GM21825 (cell line): ENCODE measurements around the gene ST7.
"Not testable (repeated sequence)": the region's sequence is repeated elsewhere in the genome, so short reads cannot be mapped to it uniquely, and the experiment has no call there.

ENCODE experiments used
- ATAC-seq: cut with Tn5 transposase; IDR thresholded peaks from one replicate; pipeline ENCODE4 v1.9.1; 2021; ENCODE audit warnings: mild to moderate bottlenecking, moderate library complexity; ENCODE audit not compliant: unreplicated experiment

Gene ST7

DNA sequence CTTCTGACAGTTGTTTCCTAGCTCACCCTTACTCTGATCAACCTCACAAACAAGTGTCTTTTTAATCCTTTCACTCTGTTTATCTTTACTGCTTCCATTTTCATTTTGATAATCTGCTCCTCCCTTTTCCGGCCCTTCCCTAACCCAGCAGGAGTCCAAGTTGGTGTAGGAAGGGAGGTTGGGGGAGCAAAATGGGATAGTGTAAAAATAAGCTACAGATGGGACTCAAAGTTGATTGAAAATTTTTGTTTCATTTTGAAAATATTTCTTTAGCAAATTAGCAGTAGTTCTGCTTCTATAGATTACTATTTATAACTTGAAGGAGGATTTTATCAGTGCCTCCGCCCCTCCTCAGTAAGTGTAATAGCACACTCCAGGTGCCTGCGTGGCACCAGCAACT is 257.6 kb downstream of the ST7 start:
- no peak for ATAC-seq

DNA sequence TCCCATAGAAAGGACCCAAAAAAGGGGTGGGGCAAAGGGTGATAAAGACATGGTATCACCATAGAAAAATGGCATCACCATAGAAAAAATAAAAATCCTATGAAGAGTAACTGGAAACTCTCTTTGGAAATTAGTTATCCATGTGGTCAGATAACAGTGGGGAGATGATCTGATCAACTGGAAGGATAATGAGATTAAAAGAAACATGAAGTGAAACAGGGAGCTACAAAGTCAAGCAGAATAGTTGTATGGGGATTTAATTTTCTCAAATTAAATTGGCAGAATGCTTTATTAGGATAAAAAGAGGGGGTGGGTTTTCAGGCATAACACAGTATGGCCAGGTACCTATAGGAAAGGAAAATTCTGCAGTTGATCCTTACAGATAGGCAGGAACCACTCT is 258.3 kb downstream of the ST7 start:
- no peak for ATAC-seq

DNA sequence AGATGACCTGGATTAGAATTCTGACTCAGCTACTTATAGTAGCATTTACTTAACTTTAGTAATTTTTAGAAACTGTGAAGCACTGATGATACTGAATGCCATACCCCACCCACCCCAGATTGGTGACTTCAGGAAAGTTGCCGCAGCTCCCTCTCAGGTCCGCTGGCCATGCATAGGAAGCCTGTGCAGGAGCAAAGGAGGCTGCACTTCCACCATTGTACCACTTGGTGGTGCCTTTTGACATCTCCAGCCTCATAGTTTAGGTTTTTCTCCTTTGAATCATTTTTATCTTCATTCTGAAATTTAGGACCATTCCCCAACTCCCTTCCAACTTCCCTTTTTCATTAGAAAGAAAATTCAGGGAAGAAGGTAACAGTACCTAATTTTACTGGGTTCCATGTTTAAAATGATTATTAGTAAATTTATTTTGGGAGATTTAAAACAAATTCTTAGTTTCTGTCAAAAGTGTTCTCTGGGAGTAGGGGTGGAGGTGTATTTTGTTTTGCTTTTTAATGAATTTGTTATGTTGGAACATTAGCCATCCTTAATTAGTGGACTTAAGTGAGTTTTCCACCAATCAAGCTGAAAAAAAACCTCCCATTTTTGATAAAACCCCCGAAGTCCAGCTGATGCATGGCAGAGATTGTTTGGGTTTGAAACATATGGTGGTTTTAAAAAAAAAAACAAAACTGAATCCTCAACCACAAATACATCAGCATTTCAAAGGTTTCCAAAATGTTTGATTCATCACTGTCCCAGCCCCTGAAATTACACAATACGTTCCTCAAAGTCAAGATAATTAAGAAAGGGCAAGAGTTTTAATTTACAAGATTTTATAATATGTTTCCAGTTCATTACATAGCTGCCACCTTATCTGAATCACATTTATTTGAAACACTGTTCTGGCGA is 259.9 kb downstream of the ST7 start:
- ATAC-seq: peak; percentile 87

DNA sequence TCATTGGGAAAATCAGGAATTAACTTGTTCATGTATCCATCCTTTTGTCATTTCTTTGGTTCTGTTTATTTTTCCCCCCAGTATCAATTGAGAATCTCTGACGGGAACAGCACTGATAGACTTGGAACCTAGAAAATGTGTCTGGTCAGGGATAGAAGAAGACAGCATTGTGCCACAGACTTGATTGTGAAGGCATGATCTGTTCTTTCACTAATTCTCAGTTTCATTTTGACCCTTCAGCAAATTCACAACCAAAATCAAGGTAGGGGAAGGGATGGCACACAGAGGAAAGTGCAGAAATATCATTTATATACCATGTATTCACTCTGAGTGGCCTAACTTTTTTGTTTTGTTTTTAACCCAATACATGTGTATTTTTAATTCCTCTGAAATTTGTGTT is 262.7 kb downstream of the ST7 start:
- no peak for ATAC-seq

DNA sequence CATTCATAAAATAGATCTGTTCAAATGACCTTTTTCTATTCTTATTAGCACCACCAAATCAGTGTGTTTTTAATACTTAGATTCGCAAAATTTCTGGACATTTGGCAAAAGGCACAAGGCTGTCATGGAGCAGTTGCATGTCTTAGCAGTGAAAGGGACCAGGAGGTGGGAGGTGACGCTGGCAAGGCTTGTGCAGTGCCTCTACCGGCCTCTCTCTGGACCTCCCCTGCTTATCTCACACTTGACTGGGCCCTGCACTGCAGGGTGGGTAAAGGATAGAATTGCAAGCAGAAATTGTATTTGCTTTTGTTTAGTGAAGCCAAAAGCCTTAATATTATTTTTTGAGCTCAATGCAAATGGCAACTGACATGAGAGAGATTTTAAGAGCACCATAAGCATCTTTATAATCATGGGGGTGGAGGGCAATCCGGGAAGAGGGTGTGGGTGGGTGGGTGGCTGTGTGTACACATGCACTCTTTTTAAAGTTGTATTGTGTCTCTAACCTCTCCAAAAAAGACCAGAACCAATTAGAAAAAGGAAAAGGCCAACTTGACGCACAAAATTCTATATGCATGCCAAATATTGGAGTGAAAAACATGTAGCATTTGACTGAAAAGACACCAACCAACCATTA is 263.3 kb downstream of the ST7 start:
- ATAC-seq: no peak

DNA sequence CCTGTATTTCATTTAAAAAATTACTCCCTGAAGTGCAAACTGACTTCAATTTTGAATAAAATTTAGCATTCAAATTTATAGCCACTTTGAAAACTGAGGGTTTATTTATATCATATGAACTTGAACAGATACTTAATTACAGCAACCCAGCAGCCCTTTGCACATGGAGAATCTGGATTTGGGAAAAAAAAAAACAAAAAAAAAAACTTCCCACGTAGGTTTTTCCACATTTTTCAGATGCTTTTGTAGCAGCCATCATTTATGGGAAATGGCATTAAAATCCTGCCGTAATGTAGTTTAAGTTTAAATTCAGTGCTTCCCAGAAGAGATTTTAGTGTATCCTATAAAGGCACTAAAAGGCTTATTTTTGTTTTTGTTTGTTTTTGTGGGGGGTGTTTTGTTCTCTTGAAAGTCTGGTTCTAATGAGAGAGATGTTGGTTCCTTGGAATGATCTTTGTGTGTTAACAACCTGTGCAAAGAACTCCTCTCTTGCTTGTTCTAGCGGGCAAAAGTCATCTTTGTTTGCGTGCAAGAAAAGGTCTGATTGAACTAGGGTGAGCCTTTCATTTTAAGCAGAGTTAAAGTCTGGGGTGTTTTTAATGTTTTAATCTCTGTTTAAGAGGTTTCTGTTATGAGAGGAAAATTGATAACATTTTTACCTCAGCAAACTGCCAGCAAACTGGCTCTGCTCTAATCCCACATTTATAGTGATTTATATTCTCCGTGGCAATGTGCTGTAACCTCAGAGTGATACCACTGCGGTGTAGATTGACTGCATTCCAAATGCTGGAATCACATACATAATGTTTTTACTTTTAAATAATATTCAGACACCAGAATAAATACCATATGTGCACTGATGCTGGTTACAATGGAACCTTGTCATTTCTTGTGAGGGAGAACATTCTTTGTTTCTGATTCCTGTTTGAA is 264.1 kb downstream of the ST7 start:
- no peak for ATAC-seq

DNA sequence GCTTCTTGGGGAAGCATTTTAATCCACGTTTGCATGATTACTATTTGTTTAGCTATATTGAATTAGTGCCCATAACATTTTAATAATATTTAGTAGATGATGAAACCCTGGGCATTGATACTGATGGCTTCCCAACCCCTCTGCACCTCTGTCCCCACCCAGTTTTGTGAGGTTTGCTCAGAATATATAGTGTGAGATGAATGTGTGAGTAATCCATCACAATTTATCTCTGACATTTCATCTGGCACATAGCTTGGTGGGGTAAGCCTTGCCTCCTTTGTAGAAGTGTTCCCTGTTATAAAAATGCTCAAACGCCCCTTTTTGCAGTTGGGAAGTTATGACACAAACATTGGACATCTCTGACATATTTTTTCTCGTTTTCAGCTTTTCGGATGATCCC is 265.4 kb downstream of the ST7 start:
- ATAC-seq: no peak

DNA sequence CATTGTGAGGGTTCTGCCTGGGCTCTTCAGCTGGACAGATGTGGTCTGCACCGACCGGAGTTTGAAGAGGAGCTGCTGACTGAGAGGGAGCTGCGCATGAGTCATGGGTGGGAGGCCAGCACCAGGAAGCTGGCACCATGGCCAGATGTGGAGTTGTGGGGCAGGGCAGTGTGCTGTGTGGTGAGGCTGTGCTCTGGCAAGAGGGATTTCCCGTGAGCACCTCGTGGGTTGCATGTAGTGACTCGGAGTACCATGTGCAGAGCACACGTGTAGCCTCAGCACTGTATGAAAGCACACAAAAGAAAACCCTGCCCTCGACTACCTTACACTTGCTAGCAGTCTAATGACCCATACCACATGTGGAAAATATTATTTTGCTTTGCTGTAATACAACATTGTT is 266.2 kb downstream of the ST7 start:
- ATAC-seq: no peak

DNA sequence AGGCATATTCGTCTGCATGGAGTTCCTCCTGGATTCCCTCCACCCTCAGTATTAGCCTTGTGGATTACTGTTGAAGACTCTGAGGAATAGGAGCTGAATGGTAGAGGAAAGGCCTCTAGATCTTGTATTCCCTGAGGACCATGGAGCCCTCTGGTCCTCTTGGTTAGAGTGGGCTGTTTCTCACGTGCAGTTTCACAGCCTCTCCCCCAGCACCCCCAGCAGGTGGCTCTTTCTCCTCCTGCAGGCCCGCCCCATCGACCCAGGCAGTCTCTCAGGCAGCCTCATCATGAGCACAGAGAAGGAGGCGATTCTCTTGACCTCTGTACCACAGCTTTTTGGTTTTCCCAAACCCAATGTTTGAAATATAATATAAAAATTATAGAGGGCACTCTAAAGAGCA is 267.5 kb downstream of the ST7 start:
- no peak for ATAC-seq

DNA sequence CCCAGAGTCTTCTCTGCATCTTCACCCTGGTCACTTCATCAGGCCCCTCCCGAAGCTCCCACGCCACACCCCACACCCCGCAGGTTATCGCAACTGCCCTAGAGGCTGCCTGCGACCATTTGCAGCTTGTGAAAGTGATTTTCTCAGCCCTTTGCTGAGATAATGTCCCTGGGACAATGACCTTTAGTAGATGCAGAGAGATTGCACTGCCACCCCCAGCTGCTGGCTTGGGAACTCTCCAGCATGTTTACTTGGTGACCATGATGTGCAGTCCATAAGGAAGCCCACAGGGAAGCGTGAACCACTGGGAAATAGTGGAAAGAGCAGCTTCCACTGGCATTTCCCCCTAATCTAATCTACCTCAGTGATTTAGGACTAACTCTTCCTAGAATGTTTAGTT is 272.2 kb downstream of the ST7 start:
- no peak for ATAC-seq

DNA sequence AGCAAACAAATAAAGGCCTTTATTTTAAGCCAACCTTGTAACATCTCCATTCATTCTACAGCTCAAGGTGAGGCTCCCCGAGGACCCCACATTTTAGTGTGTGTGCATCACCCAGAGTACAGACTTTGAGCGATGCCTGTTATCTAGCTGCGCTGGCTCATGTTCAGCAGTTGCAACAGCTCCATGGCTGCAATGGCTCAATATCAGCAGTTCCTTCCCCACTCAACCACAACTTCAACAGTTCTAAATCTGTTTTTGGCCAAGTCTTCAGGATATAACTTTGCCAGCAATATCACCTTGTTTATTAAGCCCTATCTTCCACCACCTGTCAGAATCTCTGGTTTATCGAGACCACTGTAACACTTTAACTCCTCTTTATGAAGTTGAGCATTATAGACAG is 273.8 kb downstream of the ST7 start:
- no peak for ATAC-seq

DNA sequence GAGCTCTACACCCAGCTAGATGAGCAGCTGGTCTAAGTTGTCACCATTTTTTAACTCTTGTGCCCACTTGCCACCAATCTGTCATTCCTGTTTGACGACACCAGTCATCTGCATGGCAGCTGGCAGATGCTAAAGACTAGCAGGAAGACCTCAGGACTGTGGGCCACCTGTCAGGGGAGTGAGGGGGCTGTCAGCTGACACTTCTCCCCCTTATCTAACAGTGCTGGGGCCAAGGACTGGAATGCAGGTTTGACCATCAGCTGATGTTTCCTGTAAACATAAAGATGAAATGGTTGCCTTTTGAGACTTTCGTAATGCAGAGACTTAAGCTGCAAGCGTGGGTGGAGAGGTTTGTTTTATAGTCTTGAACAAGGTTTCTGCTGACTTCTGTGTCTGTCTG is 276.0 kb downstream of the ST7 start:
- no peak for ATAC-seq

DNA sequence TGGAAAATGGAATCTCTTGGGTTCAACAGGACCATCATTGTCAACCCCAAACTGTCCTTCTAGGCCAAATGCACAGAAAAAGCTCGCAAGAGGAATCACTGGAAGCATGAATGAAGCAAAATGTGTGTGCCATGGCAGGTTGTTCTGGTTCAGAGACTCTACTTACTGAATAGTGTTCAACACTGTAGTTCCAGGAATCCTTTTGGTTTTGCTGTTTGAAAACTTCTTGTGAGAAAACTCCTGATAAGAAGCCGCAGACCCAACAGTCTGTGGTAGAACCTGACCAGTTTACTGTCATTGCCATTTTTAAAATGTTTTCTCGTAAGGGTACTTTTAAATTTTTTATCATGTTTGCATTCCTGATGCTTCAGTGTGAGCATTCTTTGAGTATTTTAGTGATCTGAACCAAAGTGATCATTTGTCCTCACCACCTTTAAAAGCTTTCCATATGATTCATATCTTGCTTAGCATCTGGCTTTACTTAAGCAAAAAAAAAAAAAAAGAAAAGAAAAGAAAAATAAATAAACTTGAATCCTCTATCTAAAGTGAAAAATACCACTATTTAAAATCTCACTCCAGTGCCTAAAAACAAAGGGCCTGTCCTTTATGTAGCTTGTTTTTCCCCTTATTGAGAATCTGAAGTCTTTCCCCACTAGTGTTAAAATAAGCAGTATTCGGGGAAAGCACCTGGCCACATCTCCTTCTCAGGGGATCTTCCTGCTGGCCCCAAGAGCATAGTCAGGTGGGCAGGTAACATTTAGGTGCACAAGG is 277.2 kb downstream of the ST7 start:
- peak; percentile 79 for ATAC-seq

DNA sequence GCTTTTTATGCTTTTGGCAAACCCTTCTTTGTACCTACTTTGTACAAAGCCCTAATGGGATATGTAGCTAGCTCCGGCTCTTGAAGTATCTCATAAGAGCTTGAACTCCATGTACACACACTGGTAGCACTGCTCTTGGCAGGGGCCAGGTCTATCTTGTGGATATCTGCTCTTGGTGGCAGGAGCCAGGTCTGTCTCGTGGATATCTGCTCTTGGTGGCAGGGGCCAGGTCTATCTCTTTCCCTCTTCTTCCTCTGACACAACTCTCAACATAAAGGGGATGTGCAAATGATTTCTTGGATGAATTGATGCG is 277.7 kb downstream of the ST7 start:
- ATAC-seq: no peak

DNA sequence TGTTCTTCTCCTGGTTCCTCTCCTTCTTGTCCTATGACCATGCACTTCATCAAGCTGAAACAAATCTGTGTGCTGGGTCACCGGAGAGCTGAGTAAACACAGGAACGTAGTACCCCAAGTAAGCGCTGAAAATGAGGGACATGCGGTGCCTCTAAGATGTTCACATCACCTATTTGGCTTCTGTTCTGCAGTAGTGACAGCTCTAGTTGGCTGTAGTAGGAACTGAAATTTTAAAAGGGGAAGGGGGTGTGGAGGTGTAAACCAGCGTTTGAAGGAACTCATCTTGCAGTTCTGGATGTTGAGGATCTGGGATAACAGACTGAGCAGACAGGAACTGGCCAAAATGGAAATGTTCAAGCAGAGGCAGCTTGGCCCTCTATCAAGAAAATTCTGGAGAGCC is 284.3 kb downstream of the ST7 start:
- no peak for ATAC-seq

DNA sequence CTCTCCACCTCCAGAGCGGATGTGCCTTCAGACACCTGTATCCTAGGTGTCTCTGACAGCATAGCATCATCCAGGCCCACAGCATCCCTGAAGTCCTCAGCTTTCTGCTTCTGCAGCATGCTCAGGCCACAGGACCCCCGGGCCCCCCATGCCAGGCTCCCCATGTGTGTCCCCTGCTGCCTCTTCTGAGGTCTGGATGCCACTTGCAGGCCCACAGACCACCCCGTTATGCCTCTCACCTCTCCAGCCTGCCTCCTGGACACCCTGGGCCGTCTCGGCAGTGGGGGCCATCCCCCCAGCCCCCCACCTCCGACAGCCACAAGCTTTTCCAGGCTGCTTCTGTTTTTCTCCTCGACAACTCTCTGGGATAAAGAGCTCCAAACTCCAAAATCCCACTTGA is 285.2 kb downstream of the ST7 start:
- ATAC-seq: no peak

DNA sequence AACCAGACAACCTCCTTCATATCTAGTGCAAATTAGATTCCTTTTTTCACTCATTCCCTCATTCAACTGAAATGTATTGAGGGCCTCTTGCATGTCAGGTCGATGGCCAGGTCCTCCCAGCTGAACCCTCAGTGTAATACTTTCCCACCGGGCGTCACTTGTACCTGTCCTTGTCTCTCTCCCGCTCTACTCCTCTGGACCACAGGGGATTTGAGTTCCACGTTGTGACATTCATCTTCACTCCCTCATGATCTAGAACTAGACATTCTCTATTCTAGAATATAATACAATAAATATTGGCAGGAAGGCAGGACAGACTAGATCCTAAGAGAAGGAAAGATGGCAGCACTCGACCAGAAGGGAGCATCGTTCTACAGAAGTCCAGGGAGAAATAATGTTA is 285.6 kb downstream of the ST7 start:
- no peak for ATAC-seq

DNA sequence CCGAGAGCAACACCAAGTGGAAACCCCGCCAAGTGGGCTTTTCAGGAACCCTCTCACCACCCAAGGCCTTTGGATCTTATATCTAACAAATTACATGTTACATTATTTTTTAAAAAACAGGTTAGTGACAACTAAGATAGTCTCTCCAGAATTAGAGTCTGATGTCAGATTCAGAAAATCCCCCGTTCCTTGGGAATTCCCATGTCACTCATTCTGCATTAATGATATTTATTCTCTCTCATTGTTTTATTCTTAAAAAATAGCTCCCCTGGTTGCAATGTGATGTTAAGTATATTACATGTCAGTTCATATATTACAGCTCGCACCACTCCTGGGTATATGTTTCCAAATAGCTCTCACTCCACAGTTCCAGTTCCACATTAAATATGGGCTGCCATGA is 287.8 kb downstream of the ST7 start:
- ATAC-seq: no peak

DNA sequence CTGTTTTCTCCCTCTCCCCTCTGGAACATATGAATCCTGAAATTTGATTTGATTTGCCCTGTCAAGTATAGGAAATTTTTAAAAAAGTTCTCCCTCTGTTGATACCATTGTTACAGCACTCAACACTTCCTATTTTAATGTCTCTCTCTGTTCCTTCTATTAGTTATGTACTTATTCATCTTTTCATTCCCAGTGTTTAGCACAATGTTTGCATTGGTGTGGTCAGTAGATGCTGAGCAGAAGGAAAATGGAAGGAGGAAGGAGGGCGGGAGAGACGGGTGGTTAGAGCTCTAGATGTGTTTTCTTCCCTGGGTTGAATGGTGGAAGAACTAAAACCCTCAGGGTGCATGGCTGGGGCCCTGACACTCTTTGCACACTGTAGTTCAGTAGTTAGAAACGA is 290.1 kb downstream of the ST7 start:
- no peak for ATAC-seq

DNA sequence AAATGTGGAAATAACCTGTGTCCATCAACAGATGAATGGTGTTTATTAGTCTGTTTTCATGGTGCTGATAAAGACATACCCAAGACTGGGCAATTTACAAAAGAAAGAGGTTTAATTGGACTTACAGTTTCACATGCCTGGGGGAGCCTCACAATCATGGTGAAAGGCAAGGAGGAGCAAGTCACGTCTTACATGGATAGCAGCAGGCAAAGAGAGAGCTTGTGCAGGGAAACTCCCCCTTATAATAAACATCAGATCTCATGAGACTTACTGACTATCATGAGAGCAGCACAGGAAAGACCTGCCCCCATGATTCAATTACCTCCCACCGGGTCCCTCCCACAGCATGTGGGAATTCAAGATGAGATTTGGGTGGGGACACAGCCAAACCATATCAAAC is 292.4 kb downstream of the ST7 start:
- not testable (repeated sequence) for ATAC-seq

DNA sequence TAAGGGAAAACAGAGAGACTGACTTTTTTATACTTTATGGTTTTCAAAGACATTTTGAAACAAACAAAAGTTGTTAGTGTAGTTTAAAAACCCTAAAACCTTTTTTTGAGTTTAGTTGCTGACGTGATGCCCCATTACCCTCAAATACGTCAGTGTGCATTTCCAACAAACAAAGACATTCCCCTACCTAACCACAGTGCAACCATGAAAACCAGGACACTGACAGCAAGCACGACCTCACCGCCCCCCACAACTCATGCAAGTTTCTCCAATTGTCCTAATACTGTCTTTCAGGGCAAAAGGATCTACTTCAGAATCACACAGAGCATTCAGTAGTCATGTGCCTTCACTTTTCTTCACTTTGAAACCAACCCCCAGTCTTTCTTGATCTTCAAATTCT is 294.5 kb downstream of the ST7 start:
- ATAC-seq: no peak
